ENCODE data around the gene HNF4A.

HNF4A gene

GRCh38 chr20:44426879-44427790 lies 71.6 kb downstream of the HNF4A start:
- DNase-seq: no peak

GRCh38 chr20:44427804-44428173 lies 72.3 kb downstream of the HNF4A start:
- no peak for DNase-seq

DNA sequence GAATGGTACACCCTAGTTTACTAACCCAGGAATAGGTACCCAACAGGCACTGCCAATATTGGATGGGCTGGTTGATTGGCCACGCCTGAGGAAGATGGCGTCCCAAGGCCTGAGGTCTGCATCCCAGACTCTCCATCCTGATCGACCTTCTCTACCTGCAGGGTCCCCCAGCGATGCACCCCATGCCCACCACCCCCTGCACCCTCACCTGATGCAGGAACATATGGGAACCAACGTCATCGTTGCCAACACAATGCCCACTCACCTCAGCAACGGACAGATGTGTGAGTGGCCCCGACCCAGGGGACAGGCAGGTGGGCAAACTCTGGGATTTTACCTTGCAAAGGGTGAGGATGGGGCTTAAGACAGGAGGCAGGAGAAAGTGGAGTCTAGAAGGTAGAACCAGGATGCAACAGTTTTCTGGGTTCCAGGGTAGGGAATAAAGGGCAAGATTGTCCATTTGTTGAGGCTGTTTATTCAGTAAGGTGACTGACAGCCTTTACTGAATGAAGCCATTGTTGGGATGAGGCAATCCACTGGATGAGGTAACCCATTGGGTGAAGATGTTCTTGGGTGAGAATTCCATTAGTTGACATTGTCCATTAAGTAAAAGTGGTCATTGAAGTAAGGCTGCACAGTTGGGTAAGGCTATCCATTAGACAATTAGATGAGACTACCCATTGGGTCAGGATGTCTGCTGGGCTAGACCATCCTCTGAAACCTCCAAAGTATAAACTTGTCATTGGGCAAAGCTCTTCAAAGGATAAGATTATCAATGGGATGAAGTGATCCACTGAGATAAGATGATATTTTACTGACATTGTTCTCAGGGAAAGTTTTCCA lies 72.9 kb downstream of the HNF4A start:
- DNase-seq: no peak

DNA sequence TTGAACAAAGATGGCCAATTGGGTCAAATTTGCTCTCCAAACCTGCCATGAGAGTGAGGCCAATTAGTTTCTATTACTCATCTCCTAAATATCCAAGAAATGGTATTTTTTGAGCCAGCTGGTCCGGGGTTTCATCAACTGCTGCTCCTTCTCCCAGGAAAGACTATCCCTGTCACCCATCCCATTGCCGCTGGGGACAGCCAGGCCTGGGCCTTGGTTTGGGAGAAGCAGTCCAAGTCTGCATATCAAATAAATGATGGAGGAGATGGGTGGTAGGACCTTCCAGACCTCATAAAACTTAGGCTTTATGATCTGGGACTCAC lies 73.5 kb downstream of the HNF4A start:
- DNase-seq: no peak

DNA sequence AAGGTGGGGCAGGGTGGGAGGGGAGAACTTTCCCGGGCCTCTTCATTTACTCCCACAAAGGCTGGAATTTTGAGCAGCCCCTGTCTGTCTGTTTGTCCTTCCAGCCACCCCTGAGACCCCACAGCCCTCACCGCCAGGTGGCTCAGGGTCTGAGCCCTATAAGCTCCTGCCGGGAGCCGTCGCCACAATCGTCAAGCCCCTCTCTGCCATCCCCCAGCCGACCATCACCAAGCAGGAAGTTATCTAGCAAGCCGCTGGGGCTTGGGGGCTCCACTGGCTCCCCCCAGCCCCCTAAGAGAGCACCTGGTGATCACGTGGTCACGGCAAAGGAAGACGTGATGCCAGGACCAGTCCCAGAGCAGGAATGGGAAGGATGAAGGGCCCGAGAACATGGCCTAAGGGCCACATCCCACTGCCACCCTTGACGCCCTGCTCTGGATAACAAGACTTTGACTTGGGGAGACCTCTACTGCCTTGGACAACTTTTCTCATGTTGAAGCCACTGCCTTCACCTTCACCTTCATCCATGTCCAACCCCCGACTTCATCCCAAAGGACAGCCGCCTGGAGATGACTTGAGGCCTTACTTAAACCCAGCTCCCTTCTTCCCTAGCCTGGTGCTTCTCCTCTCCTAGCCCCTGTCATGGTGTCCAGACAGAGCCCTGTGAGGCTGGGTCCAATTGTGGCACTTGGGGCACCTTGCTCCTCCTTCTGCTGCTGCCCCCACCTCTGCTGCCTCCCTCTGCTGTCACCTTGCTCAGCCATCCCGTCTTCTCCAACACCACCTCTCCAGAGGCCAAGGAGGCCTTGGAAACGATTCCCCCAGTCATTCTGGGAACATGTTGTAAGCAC lies 74.1 kb downstream of the HNF4A start:
- no peak for DNase-seq

GRCh38 chr20:44430270-44431065 lies 75.0 kb downstream of the HNF4A start:
- no peak for DNase-seq

- DNase-seq: no peak
Observed at GRCh38 chr20:44431118-44431501, 75.6 kb downstream of the HNF4A start.

DNA sequence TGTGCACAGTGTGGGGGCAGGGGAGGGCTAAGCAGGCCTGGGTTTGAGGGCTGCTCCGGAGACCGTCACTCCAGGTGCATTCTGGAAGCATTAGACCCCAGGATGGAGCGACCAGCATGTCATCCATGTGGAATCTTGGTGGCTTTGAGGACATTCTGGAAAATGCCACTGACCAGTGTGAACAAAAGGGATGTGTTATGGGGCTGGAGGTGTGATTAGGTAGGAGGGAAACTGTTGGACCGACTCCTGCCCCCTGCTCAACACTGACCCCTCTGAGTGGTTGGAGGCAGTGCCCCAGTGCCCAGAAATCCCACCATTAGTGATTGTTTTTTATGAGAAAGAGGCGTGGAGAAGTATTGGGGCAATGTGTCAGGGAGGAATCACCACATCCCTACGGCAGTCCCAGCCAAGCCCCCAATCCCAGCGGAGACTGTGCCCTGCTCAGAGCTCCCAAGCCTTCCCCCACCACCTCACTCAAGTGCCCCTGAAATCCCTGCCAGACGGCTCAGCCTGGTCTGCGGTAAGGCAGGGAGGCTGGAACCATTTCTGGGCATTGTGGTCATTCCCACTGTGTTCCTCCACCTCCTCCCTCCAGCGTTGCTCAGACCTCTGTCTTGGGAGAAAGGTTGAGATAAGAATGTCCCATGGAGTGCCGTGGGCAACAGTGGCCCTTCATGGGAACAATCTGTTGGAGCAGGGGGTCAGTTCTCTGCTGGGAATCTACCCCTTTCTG lies 76.2 kb downstream of the HNF4A start:
- no peak for DNase-seq

- DNase-seq: no peak
Observed at GRCh38 chr20:44432618-44433577, 77.4 kb downstream of the HNF4A start.

- no peak for DNase-seq
Observed at GRCh38 chr20:44433751-44434538, 78.4 kb downstream of the HNF4A start.

DNA sequence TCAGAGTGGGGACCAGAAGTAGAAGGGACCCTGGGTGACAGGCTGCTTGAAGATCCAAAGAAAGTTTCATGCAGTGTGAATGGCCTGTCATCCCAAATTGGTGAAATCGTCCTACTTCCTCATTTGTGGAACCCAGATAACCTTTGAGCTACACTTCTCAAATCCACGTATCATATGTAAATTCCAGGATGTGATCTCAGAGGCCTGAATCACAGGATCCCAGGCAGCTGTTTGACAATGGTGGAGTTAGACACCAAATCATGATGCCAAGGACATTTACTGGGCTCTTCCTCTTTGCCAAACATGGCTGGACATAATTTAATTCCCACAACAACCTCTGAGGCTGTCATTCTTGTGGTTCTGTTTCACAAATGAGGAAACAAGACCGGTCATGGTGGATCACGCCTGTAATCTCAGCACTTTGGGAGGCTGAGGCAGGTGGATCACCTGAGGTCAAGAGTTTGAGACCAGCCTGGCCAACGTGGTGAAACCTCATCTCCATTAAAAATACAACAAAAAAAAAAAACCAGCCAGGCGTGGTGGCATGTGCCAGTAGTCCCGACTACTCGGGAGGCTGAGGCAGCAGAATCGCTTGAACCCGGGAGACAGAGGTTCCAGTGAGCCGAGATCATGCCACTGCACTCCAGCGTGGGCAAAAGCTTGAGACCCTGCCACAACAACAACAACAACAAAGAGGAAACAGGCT lies 80.3 kb downstream of the HNF4A start:
- DNase-seq: no peak

GRCh38 chr20:44436393-44436792 lies 80.9 kb downstream of the HNF4A start:
- no peak for DNase-seq

GRCh38 chr20:44437497-44437896 lies 82.0 kb downstream of the HNF4A start:
- DNase-seq: no peak

GRCh38 chr20:44438782-44439181 lies 83.3 kb downstream of the HNF4A start:
- no peak for DNase-seq

DNA sequence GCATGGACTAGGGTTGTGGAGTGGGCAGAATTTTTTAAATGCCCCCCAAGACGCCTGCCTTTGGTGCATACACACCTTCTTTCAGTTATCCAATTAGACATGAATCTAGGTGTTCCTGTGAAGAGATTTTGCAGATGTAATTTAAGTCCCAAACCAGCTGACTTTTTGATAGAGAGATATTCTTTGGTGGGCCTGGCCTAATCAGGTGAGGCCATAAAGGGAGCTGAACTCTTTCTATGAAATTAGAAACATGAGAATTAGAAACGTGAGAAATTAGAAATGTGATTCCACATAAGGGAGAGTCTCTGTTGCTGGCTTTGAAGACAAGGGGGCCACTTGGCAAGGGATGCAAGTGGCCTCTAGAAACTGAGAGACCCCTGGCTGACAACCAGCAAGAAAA lies 83.8 kb downstream of the HNF4A start:
- no peak for DNase-seq

GRCh38 chr20:44442298-44443070 lies 87.0 kb downstream of the HNF4A start:
- DNase-seq: no peak

GRCh38 chr20:44445742-44446710 lies 90.5 kb downstream of the HNF4A start:
- DNase-seq: no peak

Data from stimulated activated CD4-positive, alpha-beta T cell treated with anti-CD3 and anti-CD28 coated beads, Interleukin-4, amount 100 ng/mL, for 24 hours (primary cell).